Measurements from ENCODE around the gene EFCAB14.
"Not testable (repeated sequence)": the region's sequence is repeated elsewhere in the genome, so short reads cannot be mapped to it uniquely, and the experiment has no call there.

EFCAB14 gene

DNA sequence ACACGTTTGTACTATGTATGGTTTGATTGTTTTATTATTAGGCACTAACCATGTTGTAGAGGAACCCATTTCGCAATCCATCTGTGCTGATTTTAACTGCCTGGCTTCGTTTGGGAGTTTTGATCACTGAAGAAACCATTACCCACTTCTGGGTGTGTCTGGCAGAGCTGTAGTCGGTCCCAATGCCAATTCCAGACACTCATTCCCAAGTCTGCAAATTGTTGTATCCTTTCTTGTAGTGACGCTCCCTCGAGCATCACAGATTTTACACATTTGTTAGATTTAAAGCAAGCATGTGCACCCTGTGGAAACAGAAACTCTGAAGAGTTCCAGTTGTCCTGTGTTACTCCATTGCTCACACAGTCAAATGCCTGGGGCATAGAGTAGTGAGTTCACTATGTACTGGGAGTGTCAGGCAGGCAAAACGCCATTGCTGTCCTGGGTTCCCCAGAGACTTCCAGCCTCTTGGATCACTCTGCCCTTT lies 31.0 kb upstream of the EFCAB14 start:
- Histone ChIP-seq H3K4me3 (ENCODE audit: low read length) (no peak overlapping the region), H3K27me3 (ENCODE audit: insufficient read depth, low read length) (peaks cover 9% of the 10 kb centered on the region; the same call in 1 of the 2 replicates), H3K4me1 (ENCODE audit: insufficient read depth, low read length) (no peaks in the 10 kb centered on the region), H3K27ac (ENCODE audit: low read length) (no peak overlapping the region), H3K36me3 (ENCODE audit: insufficient read depth, low read depth, low read length) (no peaks in the 10 kb centered on the region), H3K9me3 (ENCODE audit: insufficient read depth, low read depth, low read length) (no peaks in the 10 kb centered on the region), H3K9ac (ENCODE audit: low read depth, low read length) (no peak overlapping the region)

GRCh38 chr1:46749404-46749803 lies 30.5 kb upstream of the EFCAB14 start:
- Histone ChIP-seq H3K36me3 (ENCODE audit: insufficient read depth, low read depth, low read length) (no peaks in the 10 kb centered on the region), H3K4me1 (ENCODE audit: insufficient read depth, low read length) (no peaks in the 10 kb centered on the region), H3K9ac (ENCODE audit: low read depth, low read length) (no peak overlapping the region), H3K27ac (ENCODE audit: low read length) (no peak overlapping the region), H3K27me3 (ENCODE audit: insufficient read depth, low read length) (peaks cover 9% of the 10 kb centered on the region; the same call in 1 of the 2 replicates), H3K9me3 (ENCODE audit: insufficient read depth, low read depth, low read length) (no peaks in the 10 kb centered on the region), H3K4me3 (ENCODE audit: low read length) (no peak overlapping the region)

DNA sequence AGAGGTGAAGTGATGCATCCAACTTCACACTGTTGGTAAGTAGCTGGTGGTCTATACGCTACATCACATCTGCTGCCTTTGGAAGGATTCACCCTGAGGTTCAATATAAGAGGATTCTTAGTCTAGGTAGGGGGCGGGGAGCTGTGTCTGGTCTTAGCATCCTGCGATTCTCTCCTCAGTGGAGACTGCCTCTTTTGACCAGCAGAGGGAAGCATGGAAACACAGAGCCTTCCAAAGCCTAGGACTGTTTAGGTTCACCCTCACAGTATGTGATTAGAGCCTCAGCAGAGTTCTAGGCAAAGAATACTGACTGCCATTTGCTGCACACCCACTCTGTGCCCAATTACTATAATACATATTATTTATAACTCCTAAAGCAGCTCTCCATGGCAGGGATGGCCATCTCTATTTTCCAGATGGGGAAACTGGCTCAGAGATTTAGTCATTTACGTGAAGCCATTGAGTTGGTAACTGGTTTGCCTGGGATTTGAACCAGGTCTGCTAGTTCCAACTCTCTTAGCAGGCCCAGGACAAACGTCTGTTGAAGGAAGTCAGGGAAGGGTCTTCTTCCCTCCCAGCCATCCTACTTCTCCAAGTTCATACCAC lies 28.9 kb upstream of the EFCAB14 start:
- Histone ChIP-seq H3K27me3 (ENCODE audit: insufficient read depth, low read length) (peaks cover 9% of the 10 kb centered on the region; the same call in 1 of the 2 replicates), H3K27ac (ENCODE audit: low read length) (no peak overlapping the region), H3K4me3 (ENCODE audit: low read length) (no peak overlapping the region)

DNA sequence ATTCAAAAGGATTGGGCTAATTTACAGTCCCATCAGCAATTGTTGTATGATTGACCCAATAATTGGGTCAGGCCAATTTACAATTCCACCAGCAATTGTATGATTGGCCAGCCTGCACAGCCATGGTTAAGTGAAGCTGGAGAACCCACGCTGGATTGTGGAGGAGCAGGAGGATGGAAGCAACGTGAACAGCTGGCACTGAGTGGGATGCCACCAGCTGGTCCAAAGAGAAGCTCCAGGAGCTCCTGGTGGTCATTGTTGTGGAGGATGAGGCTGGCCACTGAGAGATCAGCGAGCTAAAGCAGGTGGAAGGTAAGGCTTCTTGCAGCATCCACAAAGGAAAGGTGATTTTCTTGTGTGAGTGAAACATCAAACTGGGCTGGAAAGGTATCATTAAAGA lies 23.2 kb upstream of the EFCAB14 start:
- Histone ChIP-seq H3K9me3 (ENCODE audit: insufficient read depth, low read depth, low read length) (no peaks in the 10 kb centered on the region), H3K9ac (ENCODE audit: low read depth, low read length) (no peak overlapping the region), H3K4me3 (ENCODE audit: low read length) (no peak overlapping the region), H3K36me3 (ENCODE audit: insufficient read depth, low read depth, low read length) (no peaks in the 10 kb centered on the region), H3K27me3 (ENCODE audit: insufficient read depth, low read length) (peaks cover 26% of the 10 kb centered on the region; the same call in 1 of the 2 replicates), H3K27ac (ENCODE audit: low read length) (no peak overlapping the region), H3K4me1 (ENCODE audit: insufficient read depth, low read length) (no peaks in the 10 kb centered on the region)

More for the DNA sequence above, 28.9 kb upstream of the EFCAB14 start:
- Histone ChIP-seq H3K9me3 (ENCODE audit: insufficient read depth, low read depth, low read length) (no peaks in the 10 kb centered on the region), H3K4me1 (ENCODE audit: insufficient read depth, low read length) (no peaks in the 10 kb centered on the region), H3K9ac (ENCODE audit: low read depth, low read length) (no peak overlapping the region), H3K36me3 (ENCODE audit: insufficient read depth, low read depth, low read length) (no peaks in the 10 kb centered on the region)

DNA sequence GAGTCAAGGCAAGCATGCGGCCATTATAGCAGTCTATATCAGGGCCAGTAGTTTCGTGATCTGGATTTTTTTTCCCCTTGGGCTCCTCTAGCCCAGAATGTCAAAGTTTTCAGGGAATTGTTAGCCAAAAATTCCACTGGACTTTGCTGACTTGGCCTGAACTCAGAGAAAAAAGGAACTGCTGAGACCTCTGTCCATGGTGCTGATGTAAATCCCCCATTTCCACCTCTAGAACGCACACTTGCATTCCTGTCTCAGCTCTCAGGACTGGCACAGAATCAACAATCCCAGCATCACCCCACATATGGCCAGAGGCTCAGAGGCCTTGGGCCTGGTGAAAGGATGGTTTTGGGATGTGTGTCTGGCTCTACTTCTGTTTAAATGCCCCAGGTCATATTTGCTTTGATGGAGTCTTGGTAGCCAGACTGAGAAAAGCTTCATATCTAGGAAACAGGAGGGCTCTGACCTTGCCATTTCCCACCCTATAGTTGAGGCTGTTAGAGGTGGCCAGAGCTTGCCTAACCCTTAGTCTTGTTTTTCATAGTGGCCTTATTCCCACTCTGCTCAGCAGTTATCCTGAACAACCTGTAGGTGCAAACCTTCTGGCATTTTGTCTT lies 16.9 kb upstream of the EFCAB14 start:
- Histone ChIP-seq H3K27ac (ENCODE audit: low read length) (no peak overlapping the region), H3K9ac (ENCODE audit: low read depth, low read length) (no peak overlapping the region), H3K4me1 (ENCODE audit: insufficient read depth, low read length) (no peaks in the 10 kb centered on the region), H3K27me3 (ENCODE audit: insufficient read depth, low read length) (0 out of 2 replicates have a peak, but pooled peaks cover 6% of the 10 kb centered on the region), H3K36me3 (ENCODE audit: insufficient read depth, low read depth, low read length) (no peaks in the 10 kb centered on the region), H3K9me3 (ENCODE audit: insufficient read depth, low read depth, low read length) (no peaks in the 10 kb centered on the region), H3K4me3 (ENCODE audit: low read length) (no peak overlapping the region)

GRCh38 chr1:46728327-46728873 lies 9.5 kb upstream of the EFCAB14 start:
- not testable (repeated sequence) for H3K9ac ChIP-seq (ENCODE audit: low read depth, low read length); H3K36me3 ChIP-seq (ENCODE audit: insufficient read depth, low read depth, low read length); H3K9me3 ChIP-seq (ENCODE audit: insufficient read depth, low read depth, low read length); H3K27ac ChIP-seq (ENCODE audit: low read length); H3K4me3 ChIP-seq (ENCODE audit: low read length); H3K27me3 ChIP-seq (ENCODE audit: insufficient read depth, low read length); H3K4me1 ChIP-seq (ENCODE audit: insufficient read depth, low read length)

GRCh38 chr1:46725736-46726108 lies 6.8 kb upstream of the EFCAB14 start:
- no peak overlapping the region for H3K9ac ChIP-seq (ENCODE audit: low read depth, low read length)
- no peaks in the 10 kb centered on the region for H3K4me1 ChIP-seq (ENCODE audit: insufficient read depth, low read length)
- H3K36me3 ChIP-seq (ENCODE audit: insufficient read depth, low read depth, low read length) = no peaks in the 10 kb centered on the region
- H3K9me3 ChIP-seq (ENCODE audit: insufficient read depth, low read depth, low read length) = no peaks in the 10 kb centered on the region
- H3K4me3 ChIP-seq (ENCODE audit: low read length) = no peak overlapping the region
- no peak overlapping the region for H3K27ac ChIP-seq (ENCODE audit: low read length)
- H3K27me3 ChIP-seq (ENCODE audit: insufficient read depth, low read length) = no peaks in the 10 kb centered on the region

DNA sequence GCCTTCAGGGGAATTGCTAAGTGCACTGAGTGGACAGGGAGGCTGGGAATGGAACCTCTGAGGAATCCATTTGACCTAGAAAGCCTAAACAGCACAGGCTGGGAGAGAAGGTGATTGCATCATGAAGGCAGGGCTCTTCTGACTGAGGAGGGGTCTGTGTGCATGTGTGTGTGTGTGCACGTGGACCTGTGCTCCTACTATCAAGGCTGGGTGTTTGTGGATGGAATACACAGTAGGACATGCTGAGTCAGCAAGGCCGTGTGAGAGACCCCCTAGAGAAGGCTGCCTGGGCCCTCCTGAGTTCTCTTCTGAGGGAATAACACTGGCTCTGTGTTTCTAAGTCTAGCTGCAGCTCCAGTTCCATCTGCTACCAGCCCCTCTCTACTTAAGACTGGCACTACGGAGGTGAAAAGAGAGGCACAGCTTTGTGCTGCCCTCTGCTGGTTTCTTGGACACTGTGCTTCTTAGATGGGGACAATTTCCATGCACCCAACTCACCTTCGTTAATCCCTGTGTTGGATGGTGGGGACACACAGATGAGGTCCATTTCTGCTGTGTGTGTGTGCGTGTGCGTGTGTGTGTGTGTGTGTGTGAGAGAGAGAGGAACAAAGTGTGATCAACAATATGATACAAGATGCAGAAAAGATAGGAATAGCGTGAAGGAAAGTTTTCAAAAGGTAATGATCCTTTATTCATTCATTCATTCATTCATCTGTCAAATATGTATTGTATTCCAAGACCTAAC lies 6.2 kb upstream of the EFCAB14 start:
- H3K4me1 ChIP-seq (ENCODE audit: insufficient read depth, low read length) = no peaks in the 10 kb centered on the region
- H3K36me3 ChIP-seq (ENCODE audit: insufficient read depth, low read depth, low read length) = no peaks in the 10 kb centered on the region
- no peaks in the 10 kb centered on the region for H3K27me3 ChIP-seq (ENCODE audit: insufficient read depth, low read length)
- no peak overlapping the region for H3K27ac ChIP-seq (ENCODE audit: low read length)
- no peak overlapping the region for H3K4me3 ChIP-seq (ENCODE audit: low read length)
- no peak overlapping the region for H3K9ac ChIP-seq (ENCODE audit: low read depth, low read length)
- no peaks in the 10 kb centered on the region for H3K9me3 ChIP-seq (ENCODE audit: insufficient read depth, low read depth, low read length)

DNA sequence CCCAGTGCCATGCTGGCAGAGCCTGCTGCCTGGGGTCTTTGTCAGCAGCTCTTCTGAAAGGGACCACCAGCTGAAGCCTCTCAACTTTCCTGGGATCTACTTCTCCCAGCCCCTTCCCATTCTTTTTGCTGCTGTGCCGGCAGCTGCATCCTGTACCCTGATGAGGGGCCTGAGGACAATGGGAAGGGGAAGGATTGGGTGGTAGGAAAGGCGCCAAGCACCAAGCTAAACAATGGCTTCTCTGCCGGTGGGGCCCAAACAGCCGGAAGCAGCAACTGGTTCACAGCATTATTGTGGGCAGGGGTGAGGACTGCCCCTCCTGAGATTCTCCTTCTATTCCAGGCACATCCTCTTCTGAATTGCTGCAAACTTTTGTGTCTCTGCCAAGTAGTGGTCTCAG lies 5.0 kb upstream of the EFCAB14 start:
- Histone ChIP-seq H3K9me3 (ENCODE audit: insufficient read depth, low read depth, low read length) (no peaks in the 10 kb centered on the region), H3K27me3 (ENCODE audit: insufficient read depth, low read length) (no peaks in the 10 kb centered on the region), H3K4me1 (ENCODE audit: insufficient read depth, low read length) (peaks cover 4% of the 10 kb centered on the region), H3K9ac (ENCODE audit: low read depth, low read length) (no peak overlapping the region), H3K36me3 (ENCODE audit: insufficient read depth, low read depth, low read length) (no peaks in the 10 kb centered on the region), H3K4me3 (ENCODE audit: low read length) (no peak overlapping the region), H3K27ac (ENCODE audit: low read length) (no peak overlapping the region)

- no peaks in the 10 kb centered on the region for H3K9me3 ChIP-seq (ENCODE audit: insufficient read depth, low read depth, low read length)
- H3K36me3 ChIP-seq (ENCODE audit: insufficient read depth, low read depth, low read length) = no peaks in the 10 kb centered on the region
- no peak overlapping the region for H3K4me3 ChIP-seq (ENCODE audit: low read length)
- H3K9ac ChIP-seq (ENCODE audit: low read depth, low read length) = no peak overlapping the region
- no peak overlapping the region for H3K27ac ChIP-seq (ENCODE audit: low read length)
- peaks cover 16% of the 10 kb centered on the region for H3K4me1 ChIP-seq (ENCODE audit: insufficient read depth, low read length)
- H3K27me3 ChIP-seq (ENCODE audit: insufficient read depth, low read length) = no peaks in the 10 kb centered on the region
Measured at GRCh38 chr1:46721686-46722205, 2.8 kb upstream of the EFCAB14 start.

- Histone ChIP-seq H3K27me3 (ENCODE audit: insufficient read depth, low read length) (no peaks in the 10 kb centered on the region), H3K4me1 (ENCODE audit: insufficient read depth, low read length) (peaks cover 16% of the 10 kb centered on the region), H3K9me3 (ENCODE audit: insufficient read depth, low read depth, low read length) (no peaks in the 10 kb centered on the region), H3K4me3 (ENCODE audit: low read length) (no peak overlapping the region), H3K9ac (ENCODE audit: low read depth, low read length) (no peak overlapping the region), H3K27ac (ENCODE audit: low read length) (no peak overlapping the region), H3K36me3 (ENCODE audit: insufficient read depth, low read depth, low read length) (peaks cover 3% of the 10 kb centered on the region; the same call in 1 of the 2 replicates)
Measured at GRCh38 chr1:46721204-46721603, 2.3 kb upstream of the EFCAB14 start.

Data from iPS-20b (cell line).